Measurements from ENCODE around the gene RAB11B.
"Not testable (repeated sequence)": the region's sequence is repeated elsewhere in the genome, so short reads cannot be mapped to it uniquely, and the experiment has no call there.

Gene RAB11B

GRCh38 chr19:8425331-8425730 is 35.2 kb downstream of the RAB11B start:
- not testable (repeated sequence) for FAIRE-seq; DNase-seq (ENCODE audit: low spot score)

- DNase-seq (ENCODE audit: low spot score) (no peak), FAIRE-seq (no peak)
These were observed 36.1 kb downstream of the RAB11B start for GRCh38 chr19:8426283-8426682.

DNA sequence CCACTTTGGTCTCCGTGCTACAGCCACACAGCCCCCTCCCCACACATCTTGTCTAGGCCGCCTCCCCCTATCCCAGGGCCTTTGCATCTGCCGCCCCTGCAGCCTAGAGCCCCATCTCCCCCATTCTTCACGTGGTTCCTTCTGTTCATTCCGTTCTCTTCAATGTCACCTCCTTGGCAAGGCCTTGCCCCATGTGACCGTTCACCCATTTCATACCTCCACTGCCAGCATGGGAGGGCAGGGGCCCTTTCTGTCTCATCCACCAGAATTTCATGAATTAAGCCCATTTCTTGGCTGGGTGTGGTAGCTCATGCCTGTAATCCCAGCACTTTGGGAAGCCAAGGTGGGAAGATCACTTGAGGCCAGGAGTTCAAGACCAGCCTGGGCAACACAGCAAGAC is 38.9 kb downstream of the RAB11B start:
- FAIRE-seq, result no peak
- no peak for DNase-seq (ENCODE audit: low spot score)

- DNase-seq (ENCODE audit: low spot score) (no peak), FAIRE-seq (no peak)
These were observed 39.7 kb downstream of the RAB11B start for GRCh38 chr19:8429826-8430225.

DNA sequence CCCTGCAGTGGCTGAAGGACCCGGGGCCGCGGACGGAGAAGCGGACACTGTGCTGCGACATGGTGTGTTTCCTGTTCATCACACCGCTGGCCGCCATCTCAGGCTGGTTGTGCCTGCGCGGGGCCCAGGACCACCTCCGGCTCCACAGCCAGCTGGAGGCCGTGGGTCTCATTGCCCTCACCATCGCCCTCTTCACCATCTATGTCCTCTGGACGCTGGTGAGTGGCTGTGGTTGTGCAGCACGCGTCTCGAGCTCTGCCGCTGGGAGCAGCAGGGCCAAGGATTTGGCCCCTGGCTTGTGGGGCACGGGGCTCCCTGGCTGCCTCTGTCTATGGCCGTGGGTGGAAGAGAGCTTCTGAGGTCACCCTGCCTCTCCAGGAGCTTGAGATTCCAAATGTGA is 40.5 kb downstream of the RAB11B start:
- FAIRE-seq (no peak), DNase-seq (ENCODE audit: low spot score) (no peak)

- DNase-seq (ENCODE audit: low spot score) (no peak), FAIRE-seq (no peak)
These were observed 48.1 kb downstream of the RAB11B start for GRCh38 chr19:8438236-8438635.

DNA sequence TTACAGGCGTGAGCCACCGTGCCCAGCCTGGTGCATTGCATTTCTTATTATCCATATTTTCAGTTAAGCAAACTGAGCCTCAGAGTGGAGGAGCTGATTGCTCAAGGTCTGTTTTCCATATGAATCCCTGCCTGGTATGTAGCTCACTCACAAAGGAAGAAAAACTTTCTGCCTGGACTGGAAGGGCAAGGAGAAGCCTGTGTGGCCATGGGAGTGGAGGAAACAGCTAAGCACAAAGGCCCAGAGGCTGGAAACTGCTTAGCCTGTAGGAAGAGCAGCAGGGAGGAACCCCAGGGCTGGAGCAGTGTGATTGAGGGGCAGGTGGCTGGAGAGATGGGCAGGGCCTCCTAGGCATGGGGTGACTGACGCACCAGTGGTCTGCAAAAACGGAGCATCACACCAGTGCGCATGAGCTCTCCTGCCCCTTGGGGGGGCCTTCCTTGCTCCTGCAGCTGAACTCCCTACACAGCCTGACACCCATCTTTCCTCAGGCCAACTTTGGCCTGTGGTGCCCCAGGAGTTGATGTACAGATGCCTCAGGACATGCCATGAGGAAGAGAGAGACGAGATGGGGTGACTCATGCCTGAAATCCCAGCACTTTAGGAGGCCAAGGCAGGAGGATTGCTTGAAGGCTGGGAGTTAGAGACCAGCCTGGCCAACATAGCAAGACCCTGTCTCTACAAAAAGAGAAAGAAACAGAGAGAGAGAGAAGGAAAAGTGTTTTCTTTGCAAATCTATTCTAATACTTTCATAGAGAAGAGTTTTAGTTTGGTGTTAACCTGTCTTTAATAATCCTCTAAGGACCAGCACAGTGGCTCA is 51.8 kb downstream of the RAB11B start:
- DNase-seq (ENCODE audit: low spot score) (no peak), FAIRE-seq (no peak)

GRCh38 chr19:8444140-8444676 is 54.0 kb downstream of the RAB11B start:
- DNase-seq (ENCODE audit: low spot score); FAIRE-seq: not testable (repeated sequence)

- FAIRE-seq (peak; percentile 92), DNase-seq (ENCODE audit: low spot score) (peak; percentile 97)
These were observed 54.7 kb downstream of the RAB11B start, which contains the start of gene HNRNPM for GRCh38 chr19:8444677-8445487. TSS of gene HNRNPM (plus strand) at chr19:8444975. CDS start at chr19:8444999, 24 bp downstream.

DNA sequence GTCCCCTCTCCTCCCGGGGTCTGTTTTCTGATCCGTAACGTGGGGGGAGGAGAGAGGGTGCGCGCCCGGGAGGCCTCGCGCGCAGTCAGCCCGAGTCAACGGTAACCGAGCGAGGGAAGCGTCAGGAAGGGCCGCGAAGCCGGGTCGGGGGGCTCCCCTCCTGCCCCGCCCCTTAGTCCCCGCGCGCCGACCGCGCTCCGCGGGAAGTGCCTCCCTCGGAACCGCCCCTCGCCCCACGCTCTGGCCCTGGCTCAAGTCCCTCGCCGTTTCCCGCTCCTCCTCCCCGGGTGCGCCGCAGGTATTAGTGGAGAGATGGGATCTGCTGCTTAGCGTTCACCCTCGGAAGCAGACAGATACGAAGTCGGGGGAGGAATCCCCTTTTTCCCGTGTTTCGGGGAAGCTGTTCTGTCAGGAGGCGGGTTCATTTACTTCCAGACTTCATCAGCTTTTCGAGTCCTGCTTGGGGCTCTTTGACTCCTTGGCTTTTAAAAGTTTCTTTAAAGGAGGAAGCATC is 55.4 kb downstream of the RAB11B start:
- peak; percentile 17 for DNase-seq (ENCODE audit: low spot score)
- no peak for FAIRE-seq

DNA sequence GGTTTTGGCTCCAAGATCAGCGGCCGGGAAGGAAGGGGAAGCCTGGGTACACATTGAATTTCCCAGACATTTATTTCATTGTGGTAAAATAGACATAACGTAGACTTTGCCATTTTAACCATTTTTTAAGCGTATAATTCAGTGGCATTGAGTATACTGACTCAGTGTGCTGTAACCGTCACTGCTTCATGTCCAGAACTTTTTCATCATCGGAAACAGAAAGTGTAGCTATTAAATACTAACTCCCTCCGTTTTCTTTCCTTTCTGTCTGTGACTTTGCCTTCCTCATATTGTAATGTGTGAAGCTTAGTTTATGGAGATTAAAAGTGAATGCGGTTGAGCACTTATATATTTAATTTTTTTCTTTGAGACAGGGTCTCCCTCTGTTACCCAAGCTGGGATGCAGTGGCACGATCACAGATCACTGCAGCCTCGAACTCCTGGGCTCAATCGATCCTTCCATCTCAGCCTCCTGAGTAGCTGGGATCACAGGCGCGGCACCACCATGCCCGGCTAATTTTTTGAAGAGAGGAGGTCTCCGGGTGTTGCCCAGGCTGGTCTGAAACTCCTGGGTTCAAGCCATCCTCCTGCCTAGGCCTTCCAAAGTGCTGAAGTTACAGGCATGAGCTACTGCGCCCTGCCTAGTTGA is 56.0 kb downstream of the RAB11B start:
- DNase-seq (ENCODE audit: low spot score), result no peak
- FAIRE-seq, result no peak

DNA sequence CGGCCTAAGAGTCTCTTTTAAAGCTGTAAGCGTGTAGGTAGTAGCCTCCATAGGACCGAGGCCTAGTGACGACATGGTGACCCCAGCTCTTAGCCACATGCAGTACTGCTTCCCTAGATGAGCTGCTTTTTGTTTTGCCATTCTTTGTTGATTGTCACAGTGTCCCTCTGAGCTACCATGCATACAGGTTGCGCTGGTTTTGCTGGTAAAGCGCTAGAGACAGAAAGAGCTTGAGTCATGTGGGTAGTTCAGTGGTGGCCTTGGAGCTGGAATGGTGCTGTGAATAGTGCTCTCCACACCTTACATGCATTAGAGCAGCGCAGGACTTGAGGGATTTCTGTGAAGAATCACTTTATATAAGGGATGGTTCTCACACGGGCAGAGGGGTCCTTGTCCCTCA is 59.7 kb downstream of the RAB11B start:
- DNase-seq (ENCODE audit: low spot score) (no peak), FAIRE-seq (no peak)

- no peak for FAIRE-seq
- DNase-seq (ENCODE audit: low spot score), result no peak
These were observed 61.2 kb downstream of the RAB11B start for GRCh38 chr19:8451377-8451776.

DNA sequence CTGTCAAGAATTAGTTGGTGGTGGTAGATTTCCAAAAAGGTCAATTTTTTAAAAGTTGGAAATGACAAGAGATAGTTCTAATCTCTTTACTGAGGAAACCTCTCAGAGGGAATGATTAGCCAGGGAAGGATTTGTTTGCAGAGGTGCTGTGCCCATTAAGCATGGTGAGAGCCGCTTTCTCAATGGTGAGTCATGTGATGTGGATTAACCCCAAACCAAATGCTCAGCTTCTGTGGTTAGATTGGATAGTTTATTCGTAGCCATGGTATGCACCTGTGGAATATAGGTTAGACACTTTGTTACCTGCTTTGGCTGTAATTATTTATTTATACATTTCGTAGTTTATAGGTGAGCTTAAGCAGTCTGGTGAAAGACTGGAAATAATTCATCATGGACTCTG is 61.7 kb downstream of the RAB11B start:
- peak; percentile 15 for DNase-seq (ENCODE audit: low spot score)
- no peak for FAIRE-seq

DNA sequence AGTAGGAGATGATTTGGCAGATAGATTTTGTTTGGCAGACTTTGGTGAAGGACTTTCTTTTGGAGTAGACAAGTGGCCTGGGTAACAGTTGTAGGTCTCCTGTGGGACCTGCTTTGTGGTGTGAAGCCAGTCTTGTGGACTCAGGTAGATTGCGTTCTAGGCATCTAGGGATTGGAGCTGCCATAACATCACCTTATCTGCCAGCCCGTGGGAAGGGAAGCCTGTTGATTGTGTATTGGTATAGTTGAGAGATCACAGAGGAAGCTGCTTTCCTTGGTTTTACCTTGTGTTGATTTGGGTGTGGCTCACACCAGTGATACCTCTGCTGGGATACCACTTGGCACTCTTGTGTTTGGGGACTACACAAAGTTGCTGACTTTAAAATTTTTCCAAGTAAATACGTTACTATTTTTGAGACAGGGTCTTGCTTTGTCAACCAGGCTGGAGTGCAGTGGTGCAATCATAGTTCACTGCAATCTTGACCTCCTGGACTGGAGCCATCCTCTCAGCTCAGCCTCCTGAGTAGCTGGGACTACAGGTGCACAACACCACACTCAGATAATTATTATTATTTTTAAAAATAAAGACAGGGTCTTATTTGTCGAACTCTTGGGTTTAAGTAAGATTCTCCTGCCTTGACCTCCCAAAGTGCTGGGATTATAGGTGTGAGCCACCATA is 62.4 kb downstream of the RAB11B start:
- no peak for DNase-seq (ENCODE audit: low spot score)
- FAIRE-seq, result no peak

DNA sequence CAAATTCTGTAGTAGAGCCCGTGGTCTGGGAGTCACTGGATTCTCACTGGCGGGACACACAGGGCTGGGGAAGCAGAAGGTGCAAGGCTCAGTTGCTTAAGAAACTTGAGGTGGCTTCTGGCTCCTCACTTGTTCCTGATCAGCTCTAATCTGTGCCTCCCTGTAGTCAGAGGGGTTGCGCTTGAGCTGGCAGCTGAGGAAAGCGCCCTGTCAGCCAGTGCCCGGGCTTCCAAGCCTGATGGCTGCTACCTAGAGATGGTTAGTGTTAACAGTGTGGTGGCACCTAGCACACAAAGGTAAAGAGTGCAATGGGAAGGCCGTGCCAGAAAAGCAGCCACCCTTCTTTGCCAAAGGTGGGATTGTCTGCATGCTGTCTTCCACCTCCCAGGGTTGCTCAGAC is 63.5 kb downstream of the RAB11B start:
- FAIRE-seq (no peak), DNase-seq (ENCODE audit: low spot score) (no peak)

Measured in urothelium cell line (cell line).